CD4-positive, alpha-beta T cell treated with Interleukin-4 for 4 hours (primary cell): ENCODE data around the gene ELK4.
"Not testable (repeated sequence)": the region's sequence is repeated elsewhere in the genome, so short reads cannot be mapped to it uniquely, and the experiment has no call there.

ENCODE experiments used
- DNase-seq: peaks from one replicate; pipeline ENCODE4 v3.0.0-alpha.2; 2020

ELK4 gene

DNA sequence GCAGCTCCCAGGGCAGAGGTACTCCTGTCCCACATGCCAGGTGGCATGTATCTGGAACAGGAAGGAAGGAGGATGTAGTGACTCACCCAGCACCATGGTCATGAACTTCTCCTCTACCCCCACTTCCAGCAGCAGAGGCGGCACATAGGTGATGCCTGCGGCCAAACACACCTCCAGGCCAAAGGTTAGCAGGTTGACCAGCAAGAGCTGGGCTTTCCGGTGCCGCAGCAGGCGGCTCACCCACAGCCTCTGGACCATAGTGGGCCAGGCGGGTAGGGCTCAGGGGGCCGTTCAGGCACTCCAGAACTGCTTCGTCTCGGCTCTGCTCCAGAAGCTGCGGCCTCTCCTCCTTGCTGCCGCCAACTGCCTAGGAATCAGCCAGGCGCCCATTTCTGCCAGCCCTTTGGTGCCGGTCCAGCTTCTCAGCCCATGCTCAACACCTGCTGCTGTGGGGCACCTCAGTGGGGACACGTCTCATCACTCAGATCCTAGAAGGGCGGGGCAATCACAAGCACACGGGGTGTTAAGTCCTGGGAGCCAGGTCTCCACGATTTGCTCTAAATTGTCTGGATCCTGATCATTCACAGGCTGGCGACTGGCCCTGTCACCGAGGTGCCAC lies 32.7 kb upstream of the ELK4 start:
- no peak for DNase-seq

DNA sequence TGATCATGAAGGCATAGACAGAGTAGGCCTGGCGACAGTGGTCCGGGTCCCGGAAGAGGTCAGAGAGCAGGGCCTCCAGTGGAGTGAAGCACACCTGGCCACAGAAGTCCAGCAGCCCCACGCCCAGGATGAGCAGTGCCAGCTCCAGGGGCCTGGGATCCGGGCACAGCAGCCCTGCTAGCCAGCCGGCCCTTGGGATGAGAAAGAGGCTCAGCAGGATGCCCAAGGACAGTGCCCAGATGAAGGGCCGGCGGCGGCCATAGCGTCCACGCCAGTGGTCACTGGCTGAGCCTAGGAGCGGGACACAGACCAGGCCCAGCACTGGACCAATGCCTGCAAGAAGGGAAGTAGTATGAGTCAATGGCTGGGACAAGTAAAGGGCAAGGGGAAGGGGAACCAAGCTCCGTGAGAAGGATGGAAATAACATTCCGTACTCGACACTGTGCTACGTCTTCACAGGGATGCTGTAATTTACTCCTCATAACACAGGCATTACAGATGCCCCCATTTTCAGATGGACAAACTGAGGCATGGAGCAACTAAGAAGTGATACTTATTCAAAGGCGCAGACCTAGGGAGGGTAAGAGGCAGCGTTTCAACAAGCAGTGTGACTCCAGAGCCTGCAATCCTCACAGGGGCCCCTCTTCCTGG lies 31.6 kb upstream of the ELK4 start:
- no peak for DNase-seq

DNA sequence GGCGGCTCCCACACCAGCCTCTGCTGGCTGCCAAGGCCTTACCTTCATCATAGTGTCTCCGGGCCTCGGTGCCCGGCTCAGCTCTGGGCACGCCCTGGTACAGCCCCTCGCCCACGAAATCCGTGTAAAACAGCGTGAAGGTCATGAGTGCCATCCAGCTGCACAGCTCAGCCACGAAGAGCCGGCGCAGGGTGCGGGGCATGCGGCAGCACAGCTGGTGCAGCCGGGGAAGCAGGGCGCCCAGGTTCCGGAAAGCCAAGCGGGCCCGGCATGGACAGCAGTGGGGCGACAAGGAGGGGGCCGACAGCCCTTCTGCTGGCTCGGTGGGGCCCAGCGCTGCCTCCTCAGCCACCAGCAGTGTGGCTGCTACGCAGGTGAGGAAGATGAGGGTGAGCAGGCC lies 31.0 kb upstream of the ELK4 start:
- DNase-seq = no peak

GRCh38 chr1:205662135-205662738 lies 30.4 kb upstream of the ELK4 start:
- no peak for DNase-seq

DNA sequence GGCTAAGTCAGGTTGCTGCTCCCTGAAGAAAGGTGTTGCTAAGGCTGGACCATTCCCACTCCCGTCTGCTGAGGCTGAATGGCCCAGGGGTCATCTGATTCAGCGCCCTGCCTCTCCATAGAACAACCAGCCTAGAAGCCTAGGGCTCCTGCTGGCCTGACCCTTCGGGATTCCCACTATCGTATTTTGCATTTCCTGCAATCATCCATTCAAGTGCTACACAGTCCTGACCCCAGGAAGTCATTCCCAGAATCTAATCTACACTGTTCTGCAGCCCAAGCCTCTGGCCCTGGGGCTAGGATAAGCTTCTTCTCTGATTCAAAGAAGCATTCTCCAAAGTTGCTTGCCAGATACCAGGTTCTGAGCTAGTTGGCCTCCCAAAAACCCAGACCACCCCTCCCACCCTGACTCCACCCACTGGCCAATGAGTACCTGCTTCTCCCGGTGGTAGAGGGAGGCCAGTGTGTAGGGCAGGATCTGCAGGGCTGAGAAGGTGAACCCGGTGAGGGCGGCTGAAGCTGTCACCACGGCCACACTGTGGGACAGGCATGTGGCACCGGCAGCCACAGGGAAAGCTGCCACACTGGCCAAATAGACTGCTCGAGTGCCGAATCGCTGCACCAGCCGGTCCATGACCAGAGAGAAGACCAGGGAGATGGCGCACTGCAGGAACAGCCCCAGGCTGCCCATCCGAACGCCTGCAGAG lies 29.8 kb upstream of the ELK4 start:
- no peak for DNase-seq

DNA sequence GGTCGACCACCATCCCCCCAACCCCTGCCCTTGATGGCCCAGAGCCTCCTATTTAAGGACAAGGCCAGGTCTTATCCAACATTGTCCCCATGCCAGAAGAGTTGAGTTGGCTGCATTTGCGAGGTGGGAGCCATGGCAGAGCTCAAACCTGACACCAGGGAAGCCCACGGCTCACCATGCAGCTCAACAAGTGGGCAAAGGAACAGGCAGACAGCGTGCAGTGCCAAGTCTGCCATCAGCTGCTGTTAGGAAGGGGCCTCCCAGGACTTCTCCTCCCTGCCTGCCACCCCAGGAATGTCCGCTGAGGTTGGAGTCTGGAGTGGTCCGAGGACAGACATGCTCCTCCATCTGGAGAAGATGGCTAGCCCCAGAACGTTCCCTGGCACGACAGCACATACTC lies 28.6 kb upstream of the ELK4 start:
- no peak for DNase-seq

GRCh38 chr1:205658943-205659581 lies 27.3 kb upstream of the ELK4 start:
- DNase-seq = peak; percentile 58

DNA sequence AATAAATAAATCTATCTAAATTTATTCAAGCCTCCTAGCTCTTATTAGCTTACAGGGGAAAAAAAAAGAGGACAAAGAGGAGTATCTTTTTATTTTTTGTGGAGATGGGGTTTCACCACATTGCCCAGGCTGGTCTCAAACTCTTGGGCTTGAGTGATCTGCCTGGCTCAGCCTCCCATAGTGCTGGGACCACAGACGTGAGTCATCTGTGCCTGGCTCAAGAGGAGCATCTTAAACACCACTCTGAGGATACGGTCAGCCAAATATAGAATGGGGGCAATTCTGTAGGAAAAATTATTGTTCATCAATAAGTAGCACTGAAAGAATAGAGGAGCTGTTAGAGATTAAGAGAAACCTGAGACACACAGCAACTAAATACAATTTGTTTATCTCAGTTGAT lies 24.4 kb upstream of the ELK4 start:
- DNase-seq = no peak

- DNase-seq = no peak
Measured at GRCh38 chr1:205652984-205653383, 21.2 kb upstream of the ELK4 start.

GRCh38 chr1:205650241-205650640 lies 18.4 kb upstream of the ELK4 start:
- DNase-seq = no peak

DNA sequence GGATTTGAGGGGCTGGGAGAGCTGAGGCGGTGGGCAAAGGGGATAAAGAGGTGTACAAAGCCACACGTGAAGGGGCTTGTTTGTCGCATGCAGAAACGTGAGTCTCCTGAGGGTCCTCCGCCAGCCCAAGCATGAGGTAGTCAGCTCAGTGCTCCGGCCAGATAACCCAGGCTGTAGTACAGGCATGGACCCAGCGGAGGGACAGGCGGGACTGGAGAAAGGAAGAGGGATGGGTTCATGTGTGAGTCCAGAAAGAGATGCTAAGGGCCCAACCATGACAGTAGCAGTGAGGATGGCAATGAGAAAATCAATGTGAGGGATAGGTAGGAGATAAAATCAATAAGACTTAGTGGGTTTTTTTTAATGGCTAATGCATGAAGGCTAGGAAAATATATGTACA lies 13.7 kb upstream of the ELK4 start:
- DNase-seq = no peak

DNA sequence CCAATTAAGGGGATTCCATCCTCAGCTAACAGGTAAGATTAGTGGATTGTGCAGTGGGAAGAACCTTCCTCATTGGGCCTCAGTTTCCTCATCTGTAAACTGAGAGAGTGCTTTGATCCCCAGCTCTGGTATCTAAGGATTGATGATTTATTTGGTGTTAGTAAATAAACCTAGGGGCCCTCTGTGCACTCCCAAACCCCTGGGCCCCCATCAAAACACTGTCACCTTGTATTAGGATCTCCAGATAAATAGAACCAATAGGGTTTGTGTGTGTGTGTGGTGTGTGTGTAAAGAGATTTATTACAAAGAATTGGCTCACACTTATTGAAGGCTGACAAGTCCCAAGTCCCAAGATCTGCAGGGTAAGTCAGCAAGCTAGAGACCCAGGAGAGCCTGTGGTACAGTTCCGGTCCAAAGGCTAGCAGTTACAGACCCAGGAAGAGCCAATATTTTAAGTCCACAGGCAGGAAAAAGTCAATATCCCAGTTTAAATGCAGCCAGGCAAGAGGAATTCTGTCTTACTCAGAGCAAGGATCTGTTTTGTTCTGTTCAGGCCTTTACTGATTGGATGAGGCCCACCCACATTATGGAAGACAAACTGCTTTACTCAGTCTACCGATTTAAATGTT lies 11.0 kb upstream of the ELK4 start:
- no peak for DNase-seq

DNA sequence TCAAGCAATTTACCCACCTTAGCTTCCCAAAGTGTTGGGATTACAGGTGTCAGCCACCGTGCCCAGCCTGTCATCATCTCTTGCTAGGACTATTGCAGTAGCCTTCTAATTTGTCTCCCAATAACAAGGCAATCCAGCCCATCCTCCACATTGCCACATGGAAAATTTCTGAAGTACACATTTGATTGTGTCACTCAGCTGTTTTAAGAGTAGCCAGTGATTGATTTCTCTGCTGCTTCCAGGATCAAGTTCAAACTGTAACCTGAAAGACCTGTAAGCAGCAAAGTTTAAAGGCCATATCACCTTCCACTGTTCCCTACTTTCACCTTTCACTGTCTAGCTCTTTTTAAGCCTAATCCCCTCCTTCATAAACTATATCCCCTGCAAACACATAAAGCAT lies 7.8 kb upstream of the ELK4 start:
- DNase-seq = no peak

DNA sequence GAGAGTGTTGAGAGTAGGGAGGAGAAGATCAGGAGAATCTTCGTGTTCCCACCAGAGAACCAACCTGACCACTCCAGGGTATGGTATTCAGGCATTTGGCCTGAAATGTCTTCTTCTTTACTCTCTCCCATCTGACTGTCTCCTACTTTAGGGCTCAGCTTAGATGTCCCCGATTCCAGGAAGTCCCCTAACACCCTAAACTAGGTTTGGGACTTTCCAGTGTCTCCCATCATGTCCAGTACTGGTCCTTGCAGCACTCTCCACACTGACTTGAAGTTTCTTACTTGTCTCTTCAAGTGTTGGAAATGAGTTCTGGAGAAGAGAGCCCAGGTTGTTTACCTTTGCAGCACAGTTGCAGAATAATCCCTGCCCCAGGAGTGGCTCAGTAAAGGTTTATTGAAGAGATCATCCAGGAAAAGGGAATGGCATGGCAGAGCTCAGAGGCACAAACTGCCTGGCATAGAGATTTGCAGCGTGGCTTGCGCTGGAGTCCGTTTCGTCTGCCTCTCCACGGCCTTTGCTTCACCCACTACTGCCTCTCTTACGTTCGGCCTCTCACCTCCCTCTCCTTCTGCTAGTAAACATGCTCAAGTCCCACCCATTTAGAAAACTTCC lies 6.2 kb upstream of the ELK4 start:
- DNase-seq = no peak

DNA sequence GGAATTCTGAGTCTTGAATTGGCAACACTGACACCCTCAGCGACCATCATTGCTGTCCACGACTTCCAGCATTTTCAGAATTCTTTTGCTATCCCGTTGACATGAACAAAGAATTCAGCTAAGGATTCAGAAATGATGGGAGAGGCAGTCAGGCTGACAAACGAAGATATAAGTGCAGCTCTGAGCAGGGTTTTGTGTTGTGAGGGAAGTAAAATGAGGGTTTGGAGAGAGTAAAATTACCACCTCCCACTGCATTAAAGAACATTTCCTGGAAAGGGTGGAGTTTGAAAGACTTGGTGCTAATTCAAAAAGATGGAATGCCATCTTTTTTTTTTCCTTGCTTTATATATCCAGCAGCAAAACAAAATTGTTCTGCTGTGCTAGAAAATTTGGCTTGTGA lies 4.9 kb upstream of the ELK4 start:
- DNase-seq = no peak

- not testable (repeated sequence) for DNase-seq
Measured at GRCh38 chr1:205636138-205636530, 4.3 kb upstream of the ELK4 start.

GRCh38 chr1:205633421-205633976 lies 1.7 kb upstream of the ELK4 start:
- no peak for DNase-seq

GRCh38 chr1:205632669-205633169 lies 908 bp upstream of the ELK4 start:
- DNase-seq = no peak

GRCh38 chr1:205631010-205631767 lies 622 bp downstream of the ELK4 start:
- DNase-seq = peak; percentile 87

GRCh38 chr1:205630651-205631009 lies 1.2 kb downstream of the ELK4 start:
- DNase-seq = no peak

- peak; percentile 28 for DNase-seq
Measured at GRCh38 chr1:205630241-205630640, 1.6 kb downstream of the ELK4 start.
